Ishikawa (cell line): ENCODE results near the gene PPID.

Experiments used
- CEBPB ChIP-seq: IDR thresholded peaks from 2 replicates; pipeline ENCODE4 v1.6.1; 2012
- CREB1 ChIP-seq: IDR thresholded peaks from 2 replicates; pipeline ENCODE4 v1.6.1; 2012; ENCODE audit warnings: low read depth
- EGR1 ChIP-seq: IDR thresholded peaks from 2 replicates; pipeline ENCODE4 v1.6.1; 2012
- EP300 ChIP-seq: IDR thresholded peaks from 2 replicates; pipeline ENCODE4 v1.6.1; 2012; ENCODE audit warnings: borderline replicate concordance
- FOXM1 ChIP-seq: IDR thresholded peaks from 2 replicates; pipeline ENCODE4 v1.6.1; 2012; ENCODE audit warnings: low read depth, borderline replicate concordance
- MAX ChIP-seq: IDR thresholded peaks from 2 replicates; pipeline ENCODE4 v1.6.1; 2012
- NFIC ChIP-seq: IDR thresholded peaks from 2 replicates; pipeline ENCODE4 v1.6.1; 2012
- RAD21 ChIP-seq: IDR thresholded peaks from 2 replicates; pipeline ENCODE4 v1.6.1; 2012; ENCODE audit warnings: low read depth
- REST ChIP-seq: IDR thresholded peaks from 2 replicates; pipeline ENCODE4 v1.6.1; 2012; ENCODE audit warnings: low read depth, mild to moderate bottlenecking
- TAF1 ChIP-seq: IDR thresholded peaks from 2 replicates; pipeline ENCODE4 v1.6.1; 2012; ENCODE audit warnings: low read depth, mild to moderate bottlenecking
- TCF12 ChIP-seq: IDR thresholded peaks from 2 replicates; pipeline ENCODE4 v1.6.1; 2012; ENCODE audit warnings: low read depth
- TEAD4 ChIP-seq: IDR thresholded peaks from 2 replicates; pipeline ENCODE4 v1.6.1; 2012
- USF1 ChIP-seq: IDR thresholded peaks from 2 replicates; pipeline ENCODE4 v1.6.1; 2012
- YY1 ChIP-seq: IDR thresholded peaks from 2 replicates; pipeline ENCODE4 v1.6.1; 2012; ENCODE audit warnings: low read depth
- ZBTB7A ChIP-seq: IDR thresholded peaks from 2 replicates; pipeline ENCODE4 v1.6.1; 2012; ENCODE audit warnings: low read depth

Gene PPID

DNA sequence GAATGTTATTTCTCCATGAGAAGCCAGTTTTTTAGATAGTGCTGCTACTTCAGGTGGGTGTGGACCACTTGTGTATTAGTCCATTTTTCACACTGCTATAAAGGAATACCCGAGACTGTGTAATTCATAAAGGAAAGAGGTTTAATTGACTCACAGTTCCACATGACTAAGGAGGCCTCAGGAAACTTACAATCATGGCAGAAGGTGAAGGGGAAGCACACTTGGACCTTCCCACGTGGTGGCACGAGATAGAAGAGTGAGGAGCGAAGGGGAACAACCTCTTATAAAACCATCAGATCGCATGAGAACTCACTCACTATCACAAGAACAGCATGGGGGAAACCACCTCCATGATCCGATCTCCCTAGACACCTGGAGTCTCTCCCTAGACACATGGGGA is 3.4 kb upstream of the PPID start:
- TF ChIP-seq TCF12 (no peak), NFIC (no peak), REST (no peak), YY1 (no peak), EGR1 (no peak), TEAD4 (no peak), USF1 (no peak)

- TF ChIP-seq NFIC (no peak), EGR1 (no peak), FOXM1 (no peak), USF1 (no peak), MAX (no peak), RAD21 (no peak)
These were observed 1.4 kb upstream of the PPID start for GRCh38 chr4:158724637-158725036.

DNA sequence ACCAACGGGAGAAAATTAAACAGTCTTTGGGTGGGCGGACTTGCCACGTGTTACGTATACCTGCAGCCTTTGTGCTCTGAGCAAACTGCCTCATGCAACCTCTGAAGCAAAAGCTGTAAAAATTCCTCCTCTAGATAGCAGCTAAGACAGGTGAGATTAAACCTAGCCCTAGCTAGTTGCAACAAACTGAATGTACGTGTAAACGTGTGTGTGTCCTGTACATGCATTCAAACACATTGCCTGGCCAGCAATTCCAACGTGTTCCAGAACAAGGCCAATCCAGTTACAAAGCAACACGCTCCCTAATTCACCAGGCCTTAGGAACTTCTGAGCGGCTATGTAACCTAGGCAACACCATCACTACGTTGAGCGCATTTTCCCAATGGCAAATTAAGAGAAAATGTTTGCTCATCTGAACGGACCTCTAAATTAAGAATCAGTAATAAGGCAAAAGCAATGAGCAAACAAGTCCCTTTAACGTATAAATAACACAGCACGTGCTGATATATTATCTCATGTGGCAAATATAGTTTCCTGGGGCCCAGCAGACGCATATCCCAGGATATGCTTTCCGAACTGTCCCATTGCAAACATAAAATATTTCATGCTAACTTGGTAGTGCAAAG is 792 bp downstream of the PPID start:
- TF ChIP-seq MAX (peak; percentile 59), EP300 (no peak)

DNA sequence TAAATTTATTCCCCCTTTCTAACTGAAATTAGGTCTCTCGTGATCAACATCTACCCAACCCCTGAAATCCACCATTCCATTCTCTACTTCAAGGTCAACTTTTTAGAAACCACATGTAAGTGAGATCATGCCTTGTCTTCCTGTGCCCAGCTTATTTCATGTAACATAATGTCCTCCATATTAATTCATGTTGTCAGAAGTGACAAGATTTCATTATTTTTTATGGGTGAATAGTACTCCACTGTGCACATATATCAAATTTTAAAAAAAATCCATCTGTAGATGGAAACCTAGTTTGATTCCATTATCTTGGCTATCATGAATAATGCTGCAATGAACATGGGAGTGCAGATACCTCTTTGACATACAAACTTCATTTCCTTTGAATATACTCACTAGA is 1.5 kb downstream of the PPID start:
- no peak for TF ChIP-seq CREB1

DNA sequence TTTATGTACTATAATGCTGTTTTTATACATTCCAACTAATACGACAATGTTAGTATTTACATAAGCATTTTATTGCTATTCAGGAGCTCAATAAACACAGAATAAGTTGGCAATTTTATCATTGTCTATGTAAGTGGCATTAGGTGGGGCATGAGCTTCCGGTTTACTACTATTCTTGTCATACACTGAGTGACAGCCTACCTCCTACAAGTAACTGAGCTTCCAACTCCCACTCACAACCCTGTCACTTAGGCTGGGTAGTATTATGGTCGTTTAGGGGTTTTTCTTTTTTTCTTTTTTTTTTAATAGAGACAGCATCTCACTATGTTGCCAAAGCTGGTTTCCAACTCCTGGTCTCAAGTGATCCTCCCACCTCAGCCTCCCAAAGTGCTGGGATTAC is 7.4 kb downstream of the PPID start:
- TF ChIP-seq USF1 (no peak), EP300 (no peak), YY1 (no peak), ZBTB7A (no peak), TAF1 (no peak), RAD21 (no peak), TEAD4 (no peak), CEBPB (no peak), MAX (no peak)

- TF ChIP-seq RAD21 (no peak), TAF1 (no peak), FOXM1 (no peak), ZBTB7A (no peak)
These were observed 8.3 kb downstream of the PPID start for GRCh38 chr4:158714937-158715336.

DNA sequence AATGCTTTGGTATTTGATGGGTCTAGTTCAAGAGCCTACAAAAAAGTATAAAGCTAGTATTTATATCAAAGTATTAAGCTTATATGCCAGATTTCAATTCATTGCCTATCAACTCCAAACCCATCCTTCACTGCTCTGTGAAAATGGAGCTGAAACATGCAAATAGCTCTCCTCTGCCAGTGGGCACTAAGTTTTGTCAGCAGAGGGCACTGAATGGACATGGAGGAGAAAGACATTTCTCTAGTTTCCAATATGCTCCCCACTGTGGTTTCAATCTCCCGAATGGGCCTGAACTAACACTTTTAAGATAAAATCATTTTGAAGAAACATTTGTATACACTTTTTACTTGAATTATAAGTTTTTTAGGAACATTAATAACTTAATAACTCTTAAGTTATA is 12.4 kb downstream of the PPID start:
- TF ChIP-seq TAF1 (no peak), RAD21 (peak; percentile 17; the same call in 1 of the 2 replicates)

DNA sequence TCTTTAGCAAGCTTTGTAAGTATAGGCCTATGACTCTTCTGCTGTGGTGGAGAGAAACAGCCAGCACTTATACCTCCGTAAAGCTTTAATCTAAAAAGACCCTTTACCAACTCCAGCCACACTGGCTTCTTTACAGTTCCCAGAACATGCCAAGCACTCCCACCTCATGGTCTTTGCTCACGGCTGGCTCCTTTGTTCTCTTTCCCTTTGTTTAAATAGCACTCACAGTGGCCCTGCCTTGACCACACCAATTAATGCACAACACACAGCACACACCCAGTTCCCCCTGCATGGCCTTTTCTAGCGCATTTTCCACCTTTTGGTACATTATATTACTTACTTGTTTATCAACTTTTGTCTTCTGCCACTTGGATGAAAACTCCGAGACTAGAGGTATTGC is 18.9 kb downstream of the PPID start:
- TF ChIP-seq TEAD4: no peak
- no peak for TF ChIP-seq TCF12
- no peak for TF ChIP-seq YY1
- no peak for TF ChIP-seq REST
- TF ChIP-seq EGR1: no peak
- TF ChIP-seq MAX: no peak
- no peak for TF ChIP-seq ZBTB7A
- no peak for TF ChIP-seq CREB1
- no peak for TF ChIP-seq NFIC
- TF ChIP-seq EP300: no peak
- no peak for TF ChIP-seq RAD21
- no peak for TF ChIP-seq TAF1
- TF ChIP-seq CEBPB: no peak
- no peak for TF ChIP-seq FOXM1
- no peak for TF ChIP-seq USF1
